MM.1S (cell line): Measurements from ENCODE around the gene CYP46A1.

Source experiments
- DNase-seq: peaks from one replicate; pipeline ENCODE4 v3.0.0-alpha.2; 2015
- H2AFZ ChIP-seq: fragments of 300-600 bp; sonication (generic); 2 replicates; pipeline ENCODE4 v1.6.0; 2016; ENCODE audit warnings: antibody characterized with exemption, low read length
- H3F3A ChIP-seq: fragments of 300-600 bp; sonication (generic); 2 replicates; pipeline ENCODE4 v1.6.1; 2016; ENCODE audit warnings: mild to moderate bottlenecking, antibody characterized with exemption, low read length, moderate library complexity, mixed read lengths; ENCODE audit not compliant: insufficient read depth
- H3K27ac ChIP-seq: fragments of 300-600 bp; sonication (generic); 2 replicates; pipeline ENCODE4 v1.5.1; 2016; ENCODE audit warnings: mild to moderate bottlenecking, low read length
- H3K27me3 ChIP-seq: fragments of 300-600 bp; sonication (generic); replicated peaks from 2 replicates; pipeline ENCODE4 v1.6.0; 2016; ENCODE audit warnings: low read length; ENCODE audit not compliant: insufficient read depth
- H3K36me3 ChIP-seq: fragments of 300-600 bp; sonication (generic); replicated peaks from 2 replicates; pipeline ENCODE4 v1.6.1; 2016; ENCODE audit warnings: mild to moderate bottlenecking, low read length, mixed read lengths; ENCODE audit not compliant: insufficient read depth
- H3K4me1 ChIP-seq: fragments of 300-600 bp; sonication (generic); 2 replicates; pipeline ENCODE4 v1.6.1; 2016; ENCODE audit warnings: low read length, mixed read lengths
- H3K4me2 ChIP-seq: fragments of 300-600 bp; sonication (generic); 2 replicates; pipeline ENCODE4 v1.6.0; 2016; ENCODE audit warnings: low read depth, low read length
- H3K4me3 ChIP-seq: fragments of 300-600 bp; sonication (generic); 2 replicates; pipeline ENCODE4 v1.5.1; 2016; ENCODE audit warnings: low read length, mixed read lengths
- H3K79me2 ChIP-seq: fragments of 300-600 bp; sonication (generic); 2 replicates; pipeline ENCODE4 v1.6.1; 2016; ENCODE audit warnings: mixed run types, low read length, mixed read lengths
- H3K9ac ChIP-seq: fragments of 300-600 bp; sonication (generic); 2 replicates; pipeline ENCODE4 v1.6.1; 2016; ENCODE audit warnings: low read length, mixed read lengths
- H3K9me2 ChIP-seq: fragments of 300-600 bp; sonication (generic); replicated peaks from 2 replicates; pipeline ENCODE4 v1.6.1; 2016; ENCODE audit warnings: mild to moderate bottlenecking, low read length, mixed read lengths; ENCODE audit not compliant: insufficient read depth
- H3K9me3 ChIP-seq: fragments of 300-600 bp; sonication (generic); replicated peaks from 2 replicates; pipeline ENCODE4 v1.6.1; 2016; ENCODE audit warnings: mild to moderate bottlenecking, low read length, mixed read lengths; ENCODE audit not compliant: insufficient read depth
- H4K20me1 ChIP-seq: fragments of 300-600 bp; sonication (generic); 2 replicates; pipeline ENCODE4 v1.6.1; 2016; ENCODE audit warnings: mild to moderate bottlenecking, low read length, moderate library complexity, mixed read lengths; ENCODE audit not compliant: insufficient read depth
- EZH2 ChIP-seq: fragments of 300-600 bp; sonication (generic); optimal IDR thresholded peaks from 2 replicates; pipeline ENCODE3; 2017; ENCODE audit warnings: low read depth, mild to moderate bottlenecking, antibody characterized with exemption, low read length, mixed read lengths
- EZH2phosphoT487 ChIP-seq: fragments of 300-600 bp; sonication (generic); IDR thresholded peaks from 2 replicates; pipeline ENCODE4 v1.6.1; 2018; ENCODE audit warnings: antibody characterized with exemption, low read length
- TF ChIP-seq, protein P1 (sequence below): fragments of 300-600 bp; sonication (generic); IDR thresholded peaks from 2 replicates; pipeline ENCODE4 v1.5.1; 2016; ENCODE audit warnings: antibody characterized with exemption, low read length, mixed read lengths

The CYP46A1 gene

GRCh38 chr14:99679543-99679942, 4.6 kb upstream of the CYP46A1 start:
- Histone ChIP-seq H2AFZ (no peak overlapping the region), H3K9ac (no peak overlapping the region), H3K4me1 (no peaks in the 10 kb centered on the region), H3F3A (no peaks in the 10 kb centered on the region), H4K20me1 (no peaks in the 10 kb centered on the region), H3K27ac (no peak overlapping the region), H3K36me3 (no peaks in the 10 kb centered on the region), H3K27me3 (no peaks in the 10 kb centered on the region), H3K9me3 (no peaks in the 10 kb centered on the region), H3K79me2 (no peaks in the 10 kb centered on the region), H3K4me3 (no peak overlapping the region), H3K9me2 (no peaks in the 10 kb centered on the region), H3K4me2 (no peak overlapping the region)
- TF ChIP-seq, protein P1, sequence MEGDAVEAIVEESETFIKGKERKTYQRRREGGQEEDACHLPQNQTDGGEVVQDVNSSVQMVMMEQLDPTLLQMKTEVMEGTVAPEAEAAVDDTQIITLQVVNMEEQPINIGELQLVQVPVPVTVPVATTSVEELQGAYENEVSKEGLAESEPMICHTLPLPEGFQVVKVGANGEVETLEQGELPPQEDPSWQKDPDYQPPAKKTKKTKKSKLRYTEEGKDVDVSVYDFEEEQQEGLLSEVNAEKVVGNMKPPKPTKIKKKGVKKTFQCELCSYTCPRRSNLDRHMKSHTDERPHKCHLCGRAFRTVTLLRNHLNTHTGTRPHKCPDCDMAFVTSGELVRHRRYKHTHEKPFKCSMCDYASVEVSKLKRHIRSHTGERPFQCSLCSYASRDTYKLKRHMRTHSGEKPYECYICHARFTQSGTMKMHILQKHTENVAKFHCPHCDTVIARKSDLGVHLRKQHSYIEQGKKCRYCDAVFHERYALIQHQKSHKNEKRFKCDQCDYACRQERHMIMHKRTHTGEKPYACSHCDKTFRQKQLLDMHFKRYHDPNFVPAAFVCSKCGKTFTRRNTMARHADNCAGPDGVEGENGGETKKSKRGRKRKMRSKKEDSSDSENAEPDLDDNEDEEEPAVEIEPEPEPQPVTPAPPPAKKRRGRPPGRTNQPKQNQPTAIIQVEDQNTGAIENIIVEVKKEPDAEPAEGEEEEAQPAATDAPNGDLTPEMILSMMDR, result no peak
- no peak for DNase-seq

DNA sequence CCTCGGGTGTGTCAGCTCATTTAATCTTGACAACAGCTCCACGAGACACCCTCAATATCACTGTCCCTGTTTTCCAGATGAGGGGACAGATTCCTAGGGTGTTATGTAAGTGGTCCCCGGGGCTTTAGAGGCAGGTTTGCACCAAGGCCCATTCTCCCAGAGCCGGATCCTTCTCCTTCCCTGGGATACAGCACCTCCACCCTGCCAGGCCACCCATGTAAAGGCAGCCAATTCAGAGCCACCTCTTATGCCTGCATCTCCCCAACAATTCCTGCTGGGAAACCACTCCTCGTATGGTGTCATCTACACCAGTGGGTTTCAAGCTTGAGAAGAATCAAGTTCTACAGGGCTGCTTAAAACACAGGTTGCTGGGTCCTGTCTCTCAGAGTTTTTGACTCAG, 4.1 kb upstream of the CYP46A1 start:
- Histone ChIP-seq H3K4me2 (no peak overlapping the region), H2AFZ (no peak overlapping the region), H3K4me1 (no peaks in the 10 kb centered on the region), H3K79me2 (no peaks in the 10 kb centered on the region), H4K20me1 (no peaks in the 10 kb centered on the region), H3K36me3 (no peaks in the 10 kb centered on the region), H3K4me3 (no peak overlapping the region), H3K27me3 (no peaks in the 10 kb centered on the region), H3K9me3 (no peaks in the 10 kb centered on the region), H3F3A (no peaks in the 10 kb centered on the region), H3K27ac (no peak overlapping the region), H3K9ac (no peak overlapping the region), H3K9me2 (no peaks in the 10 kb centered on the region)
- TF ChIP-seq, protein P1, result no peak
- DNase-seq, result no peak

- no peak overlapping the region for H2AFZ ChIP-seq
Measured at GRCh38 chr14:99681101-99681831, 2.8 kb upstream of the CYP46A1 start.

More at GRCh38 chr14:99681101-99681831, 2.8 kb upstream of the CYP46A1 start:
- no peak overlapping the region for H3K9ac ChIP-seq
- no peaks in the 10 kb centered on the region for H3K36me3 ChIP-seq
- no peaks in the 10 kb centered on the region for H3K9me2 ChIP-seq
- no peaks in the 10 kb centered on the region for H3K27me3 ChIP-seq
- H3F3A ChIP-seq, result no peaks in the 10 kb centered on the region
- no peaks in the 10 kb centered on the region for H4K20me1 ChIP-seq
- no peaks in the 10 kb centered on the region for H3K4me1 ChIP-seq
- H3K27ac ChIP-seq, result no peak overlapping the region
- no peak for DNase-seq
- no peaks in the 10 kb centered on the region for H3K9me3 ChIP-seq
- H3K4me3 ChIP-seq, result no peak overlapping the region
- no peaks in the 10 kb centered on the region for H3K79me2 ChIP-seq
- no peak for TF ChIP-seq EZH2
- TF ChIP-seq, protein P1, result no peak
- TF ChIP-seq EZH2phosphoT487, result no peak
- no peak overlapping the region for H3K4me2 ChIP-seq
